GM08714 (cell line): ENCODE results near the gene HSP90B1.

Experiments used
- H3K4me3 ChIP-seq: fragments of 200-500 bp; sonication (Bioruptor generic); 2 replicates; pipeline ENCODE4 v1.5.1; 2014; ENCODE audit warnings: mild to moderate bottlenecking, low read length, inconsistent platforms
- ZNF274 ChIP-seq: IDR thresholded peaks from 2 replicates; pipeline ENCODE4 v1.6.1; 2012; ENCODE audit warnings: mild to moderate bottlenecking, low read depth, low read length

Gene HSP90B1

DNA sequence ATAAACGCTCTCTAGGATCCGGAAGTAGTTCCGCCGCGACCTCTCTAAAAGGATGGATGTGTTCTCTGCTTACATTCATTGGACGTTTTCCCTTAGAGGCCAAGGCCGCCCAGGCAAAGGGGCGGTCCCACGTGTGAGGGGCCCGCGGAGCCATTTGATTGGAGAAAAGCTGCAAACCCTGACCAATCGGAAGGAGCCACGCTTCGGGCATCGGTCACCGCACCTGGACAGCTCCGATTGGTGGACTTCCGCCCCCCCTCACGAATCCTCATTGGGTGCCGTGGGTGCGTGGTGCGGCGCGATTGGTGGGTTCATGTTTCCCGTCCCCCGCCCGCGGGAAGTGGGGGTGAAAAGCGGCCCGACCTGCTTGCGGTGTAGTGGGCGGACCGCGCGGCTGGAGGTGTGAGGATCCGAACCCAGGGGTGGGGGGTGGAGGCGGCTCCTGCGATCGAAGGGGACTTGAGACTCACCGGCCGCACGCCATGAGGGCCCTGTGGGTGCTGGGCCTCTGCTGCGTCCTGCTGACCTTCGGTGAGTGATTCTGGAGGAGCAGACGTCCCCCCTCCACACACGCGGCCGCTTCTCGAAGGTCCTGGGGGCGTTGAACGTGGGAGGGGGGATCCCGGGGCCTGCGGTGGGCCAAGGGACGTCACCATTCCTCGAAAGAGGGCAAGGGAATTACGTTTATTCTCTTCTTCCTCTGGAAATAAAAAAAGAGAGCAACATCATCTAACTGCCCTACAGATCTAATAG lies at the start of gene HSP90B1:
TSS of gene HSP90B1 (plus strand) at position 377 of the 753 bp plus-strand sequence. CDS start at position 483, 106 bp downstream.
- TF ChIP-seq ZNF274, result no peak
- peak within 1 kb of the TSS; percentile 77 for H3K4me3 ChIP-seq

DNA sequence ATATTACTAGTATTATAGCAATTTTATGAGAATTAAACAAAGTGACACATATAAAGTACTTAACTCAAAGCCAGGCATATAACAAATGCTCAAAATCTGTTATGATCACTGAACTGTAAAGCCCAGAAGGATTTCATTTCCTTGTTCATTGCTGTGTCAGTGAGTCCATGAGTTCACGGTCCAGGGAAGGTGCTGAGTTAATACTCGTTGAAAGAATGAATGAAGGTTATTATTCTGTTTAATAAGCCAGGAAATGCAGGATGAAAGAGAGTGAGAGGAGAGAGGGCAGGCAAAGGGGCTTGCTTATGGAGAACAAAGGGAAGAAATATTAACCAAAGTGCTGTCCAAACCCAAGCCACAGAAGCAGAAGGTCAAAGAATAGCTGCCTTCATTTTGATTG lies 48.9 kb upstream of the HSP90B1 start:
- H3K4me3 ChIP-seq, result no peak overlapping the region; the same call in 1 of the 2 replicates
- TF ChIP-seq ZNF274, result no peak

DNA sequence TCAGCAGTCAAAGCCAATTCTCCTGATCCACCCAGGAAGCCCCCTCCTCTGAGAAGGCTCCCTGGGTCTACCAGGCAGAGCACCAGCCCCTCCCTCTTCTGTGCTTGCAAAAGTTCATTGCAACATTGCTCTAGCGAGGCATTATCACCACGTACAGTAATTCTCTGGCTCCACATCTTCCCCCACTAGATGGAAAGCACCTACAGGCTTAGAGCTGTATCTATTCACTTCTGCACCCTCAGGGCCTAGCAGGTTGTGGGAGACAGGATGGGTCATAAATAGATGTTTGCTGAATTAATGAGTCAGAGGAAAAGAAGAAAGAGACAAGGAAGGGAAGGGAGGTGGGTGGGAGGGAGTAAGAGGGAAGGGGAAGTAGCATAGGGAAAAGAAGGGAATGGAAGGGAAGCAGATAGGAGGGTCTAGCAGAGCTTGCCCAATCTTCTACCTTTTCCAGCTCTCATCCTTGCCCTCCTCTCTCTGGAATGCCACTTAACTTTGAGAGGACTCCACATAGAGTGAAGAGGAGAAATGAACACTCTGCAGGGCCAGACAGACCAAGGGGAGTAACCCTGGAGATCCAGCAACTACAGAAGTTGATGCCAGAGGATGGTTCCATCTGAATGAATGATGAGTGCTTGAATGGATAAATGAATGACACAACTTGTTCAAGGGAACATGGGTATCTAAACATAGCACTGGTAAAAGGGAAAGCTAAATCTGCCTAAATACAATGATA lies 47.2 kb upstream of the HSP90B1 start:
- no peak for TF ChIP-seq ZNF274
- H3K4me3 ChIP-seq, result no peak overlapping the region

DNA sequence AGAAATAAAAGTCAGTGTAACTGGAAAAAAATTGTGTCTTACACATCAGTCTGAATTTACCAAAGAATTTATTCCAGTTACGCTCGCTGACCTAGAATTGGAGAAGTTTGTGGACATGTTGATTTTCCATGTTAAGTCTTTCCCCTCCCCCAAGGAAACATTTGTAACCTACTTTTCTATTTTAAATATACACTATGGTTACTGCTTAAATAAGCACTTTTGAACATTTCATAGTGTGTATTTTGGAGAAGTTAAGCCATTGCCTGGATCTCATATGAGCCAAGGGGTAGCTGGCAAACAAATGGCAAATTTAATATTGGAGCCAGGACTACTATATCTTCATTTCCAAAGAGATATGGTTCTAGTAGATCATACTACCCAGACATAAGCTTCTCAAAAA lies 46.3 kb upstream of the HSP90B1 start:
- TF ChIP-seq ZNF274, result no peak

DNA sequence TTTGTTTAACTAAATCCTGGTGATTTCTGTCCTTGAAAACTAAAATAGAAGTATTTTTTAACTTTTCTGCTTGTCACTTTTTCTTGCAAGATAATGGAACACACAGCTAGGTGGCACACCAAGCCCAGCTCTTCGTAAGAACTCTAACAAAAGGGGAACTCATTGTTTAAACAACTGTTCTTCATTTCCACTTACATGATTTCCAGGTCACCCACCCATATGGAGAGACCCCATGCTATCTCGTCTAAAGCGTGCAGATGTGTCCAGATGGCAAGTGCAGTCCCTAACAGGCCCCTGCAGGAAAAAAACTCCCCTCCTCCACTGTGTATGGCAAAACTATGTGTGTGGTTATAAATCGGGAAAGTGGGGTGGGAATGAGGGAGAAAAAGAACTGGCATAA lies 45.9 kb upstream of the HSP90B1 start:
- TF ChIP-seq ZNF274, result no peak
- H3K4me3 ChIP-seq, result no peak overlapping the region

More for the DNA sequence above, 46.3 kb upstream of the HSP90B1 start:
- no peak overlapping the region for H3K4me3 ChIP-seq

DNA sequence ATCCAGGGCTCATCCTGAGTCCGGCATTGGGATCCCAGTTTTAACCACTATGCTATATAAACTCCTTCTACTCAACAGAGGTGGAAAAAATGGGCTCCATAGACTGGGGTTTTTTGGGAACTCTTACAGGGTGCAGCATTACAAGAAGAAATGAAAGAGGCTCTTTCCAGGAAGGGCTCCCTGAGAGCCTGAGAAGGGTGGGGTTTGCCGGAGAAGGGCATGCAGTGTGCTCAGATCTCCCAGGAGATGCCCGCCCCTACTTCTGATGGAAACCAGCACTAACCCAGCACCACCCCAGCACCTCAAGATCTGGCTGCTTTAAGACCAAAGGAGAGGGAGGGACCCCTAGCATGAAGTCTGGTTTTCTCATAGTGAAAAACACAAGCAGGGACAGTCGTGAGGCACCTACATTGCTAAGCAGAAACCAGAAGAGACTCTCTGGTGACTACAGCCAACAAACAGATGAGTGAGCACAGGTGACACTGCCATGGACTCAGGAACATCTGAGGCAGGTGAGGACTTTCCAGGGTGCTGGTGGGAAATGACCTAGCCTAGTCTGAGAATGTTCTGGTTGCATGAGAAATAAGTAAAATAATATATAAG lies 43.9 kb upstream of the HSP90B1 start:
- no peak for TF ChIP-seq ZNF274
- no peak overlapping the region for H3K4me3 ChIP-seq

DNA sequence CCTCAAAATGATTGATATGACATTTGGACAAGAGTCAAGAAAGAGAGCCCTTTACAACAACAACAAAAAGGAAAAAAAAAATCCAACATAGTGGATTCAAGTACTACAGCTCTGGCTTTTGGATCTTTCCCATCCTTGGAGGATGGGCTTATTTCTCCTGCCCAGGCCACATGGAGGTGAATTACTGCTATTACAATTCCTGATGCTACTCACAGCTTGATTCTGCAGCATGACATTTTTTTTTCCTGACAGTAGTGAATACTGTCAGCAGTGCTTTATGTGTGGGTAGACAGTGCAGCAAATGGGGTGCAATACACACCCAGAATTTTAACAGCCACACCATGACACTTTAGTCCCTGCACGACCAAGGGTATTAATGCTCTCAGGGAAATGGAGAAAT lies 42.5 kb upstream of the HSP90B1 start:
- H3K4me3 ChIP-seq, result no peak overlapping the region
- TF ChIP-seq ZNF274, result no peak

DNA sequence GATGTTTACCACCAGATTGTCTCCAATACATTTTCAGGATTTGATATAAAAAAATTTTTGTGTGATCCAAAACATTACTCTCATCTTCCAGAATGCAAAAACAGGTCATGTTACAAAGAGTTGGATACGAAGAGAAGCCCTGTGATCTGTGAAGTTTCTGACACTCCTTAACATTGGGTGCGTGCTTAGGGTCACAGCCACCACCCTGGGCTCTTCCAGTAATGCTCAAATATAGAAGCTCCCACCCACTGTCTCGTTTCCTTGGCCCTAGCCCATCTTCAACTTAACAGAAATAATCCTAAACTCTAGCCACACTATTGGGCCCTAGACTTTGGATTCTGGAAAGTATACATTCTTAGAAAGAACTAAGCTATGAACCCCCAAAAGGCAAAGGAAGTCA lies 32.9 kb upstream of the HSP90B1 start:
- H3K4me3 ChIP-seq, result no peak overlapping the region
- no peak for TF ChIP-seq ZNF274

DNA sequence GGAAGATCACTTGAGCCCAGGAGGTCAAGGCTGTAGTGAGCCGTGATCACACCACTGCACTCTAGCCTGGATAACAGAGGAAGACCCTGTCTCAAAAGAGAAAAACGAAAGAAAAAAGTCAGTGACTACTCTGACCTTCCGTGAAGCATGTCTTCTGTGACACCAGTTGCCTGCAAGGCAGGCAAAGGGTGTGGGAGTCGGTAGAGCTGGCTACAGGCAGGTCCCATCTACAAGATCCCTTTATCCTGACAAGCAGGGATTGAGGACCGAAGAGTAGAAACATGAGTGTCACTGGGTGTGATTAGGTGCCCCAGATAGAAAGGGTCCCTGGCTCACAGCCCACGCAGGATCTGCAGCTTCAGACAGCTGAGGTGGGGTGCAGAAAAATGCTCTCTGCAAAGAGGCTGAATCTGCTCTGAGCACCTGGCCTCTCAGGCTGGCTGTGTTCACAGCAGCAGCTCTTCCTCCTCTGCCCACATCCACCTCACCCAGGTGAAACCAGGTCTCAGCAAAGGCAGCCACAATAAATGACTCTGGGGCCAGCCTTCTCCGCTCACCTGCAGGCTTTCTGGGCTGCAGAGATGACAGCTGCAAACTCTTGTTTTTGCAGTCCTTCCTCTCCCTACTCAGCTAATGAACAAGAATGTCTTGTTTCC lies 28.6 kb upstream of the HSP90B1 start:
- no peak for TF ChIP-seq ZNF274
- H3K4me3 ChIP-seq, result no peak overlapping the region

DNA sequence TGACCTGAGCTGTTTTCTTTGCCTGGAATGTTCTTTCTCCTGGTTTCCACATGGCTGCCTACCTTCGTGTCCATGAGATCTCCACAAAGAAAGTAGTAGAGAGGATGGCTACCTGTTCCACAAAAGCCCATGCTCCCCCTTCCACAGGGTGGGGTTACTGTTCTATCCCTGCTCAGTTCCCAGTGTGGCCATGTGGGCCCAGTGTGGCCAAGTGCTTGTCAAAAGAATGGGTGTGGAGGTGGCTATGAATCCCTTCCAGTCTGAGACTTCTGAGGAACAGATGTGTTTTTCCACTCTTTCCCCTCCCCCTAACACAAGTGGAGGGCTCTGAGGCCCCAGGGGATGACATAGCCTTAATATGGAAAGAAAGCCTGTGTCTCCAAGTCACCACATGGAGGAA lies 26.2 kb upstream of the HSP90B1 start:
- TF ChIP-seq ZNF274, result no peak
- no peak overlapping the region for H3K4me3 ChIP-seq

DNA sequence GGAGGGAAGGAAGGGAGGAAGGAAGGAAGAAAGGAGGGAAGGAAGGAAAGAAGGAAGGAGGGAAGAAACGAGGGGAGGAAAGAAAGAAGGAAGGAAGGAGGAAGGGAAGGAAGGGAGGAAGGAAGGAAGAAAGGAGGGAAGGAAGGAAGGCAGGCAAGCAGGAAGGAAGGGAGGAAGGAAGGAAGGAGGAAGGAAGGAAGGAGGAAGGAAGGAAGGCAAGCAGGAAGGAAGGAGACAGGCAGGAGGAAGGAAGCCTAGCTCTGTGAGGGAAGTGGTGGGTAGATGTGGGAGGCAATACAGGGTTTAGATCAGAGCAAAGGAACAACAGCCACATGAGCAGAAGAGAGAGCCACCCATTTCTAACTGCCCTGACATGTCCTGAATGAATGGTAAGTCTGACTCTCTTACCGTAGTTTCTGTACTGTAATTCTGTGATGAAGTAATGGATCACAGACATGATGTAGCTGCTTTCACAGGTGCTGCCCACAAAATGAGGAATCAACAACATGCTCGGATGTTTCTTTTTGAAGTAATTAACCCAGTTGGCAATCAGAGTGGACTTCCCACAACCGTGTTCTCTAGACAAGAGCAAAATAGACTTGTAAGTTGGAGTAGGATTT lies 24.4 kb upstream of the HSP90B1 start:
- H3K4me3 ChIP-seq, result no peak overlapping the region
- TF ChIP-seq ZNF274, result no peak

DNA sequence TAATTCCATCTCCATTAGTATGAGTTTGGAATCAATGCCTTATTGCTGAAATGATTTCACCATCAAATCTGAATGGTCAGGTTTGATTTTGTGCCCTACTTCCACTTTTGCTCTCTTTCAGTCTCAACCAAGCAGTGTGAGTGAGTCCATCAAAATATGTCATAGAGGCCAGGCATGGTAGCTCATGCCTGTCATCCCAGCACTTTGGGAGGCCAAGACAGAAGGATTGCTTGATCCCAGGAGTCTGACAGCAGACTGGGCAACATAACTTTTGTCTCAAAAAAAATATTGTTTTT lies 22.0 kb upstream of the HSP90B1 start:
- no peak overlapping the region for H3K4me3 ChIP-seq
- no peak for TF ChIP-seq ZNF274

DNA sequence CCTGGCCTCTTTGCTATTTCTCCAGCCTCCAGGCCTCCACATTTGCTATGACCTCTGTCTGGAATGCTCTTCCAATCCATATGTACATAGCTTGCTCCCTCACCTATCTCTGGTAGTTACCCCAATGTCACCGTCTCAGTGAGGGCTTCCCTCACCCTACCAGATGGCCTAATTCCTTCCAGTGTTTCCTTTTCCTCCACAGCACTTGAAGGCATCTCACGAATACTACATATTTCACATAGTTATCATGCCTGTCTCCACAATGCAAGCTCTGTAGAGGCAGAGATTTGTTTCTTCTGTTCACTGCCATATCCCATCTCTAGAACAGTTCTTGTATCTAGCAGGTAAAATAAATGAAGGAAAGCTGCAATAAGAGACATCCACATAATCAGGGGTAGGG lies 21.3 kb upstream of the HSP90B1 start:
- TF ChIP-seq ZNF274, result no peak
- no peak overlapping the region for H3K4me3 ChIP-seq

DNA sequence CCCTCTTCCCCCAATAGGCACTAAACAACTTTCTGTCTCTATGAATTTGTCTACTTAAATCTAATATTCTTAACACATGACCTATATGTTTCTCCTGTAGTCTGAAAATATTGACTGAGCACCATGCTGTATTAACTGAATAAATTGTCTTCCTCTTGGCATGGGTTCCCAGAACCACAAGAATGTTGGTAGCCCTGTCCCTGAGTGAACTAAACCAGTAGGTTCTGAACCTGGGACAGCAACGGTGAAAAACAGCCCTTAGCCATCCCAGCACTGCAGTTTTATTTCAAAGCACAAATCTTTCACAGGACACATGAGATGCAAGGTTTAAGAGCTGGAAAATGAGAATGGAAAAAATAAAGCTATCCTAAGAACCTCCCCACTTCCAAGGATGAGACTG lies 20.4 kb upstream of the HSP90B1 start:
- H3K4me3 ChIP-seq, result no peak overlapping the region
- TF ChIP-seq ZNF274, result no peak

DNA sequence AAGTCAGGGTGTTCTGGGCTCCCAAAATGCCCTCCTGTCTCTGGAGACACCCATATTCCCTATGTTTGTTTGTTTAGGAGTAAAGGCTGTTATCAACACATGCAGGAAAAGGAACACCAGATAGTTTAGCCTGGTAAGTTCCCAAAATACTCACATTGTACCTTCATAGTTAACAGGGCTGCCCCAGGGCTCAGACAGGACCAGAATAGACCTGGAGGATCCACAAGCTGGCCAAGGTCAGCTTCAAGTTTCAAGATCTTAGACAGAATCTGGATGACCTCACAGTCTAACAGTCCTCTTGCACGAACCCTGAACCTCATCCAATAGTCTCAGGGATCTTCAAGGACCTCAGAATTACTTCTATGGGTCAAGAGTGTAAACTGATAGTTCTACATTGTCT lies 18.1 kb upstream of the HSP90B1 start:
- no peak for TF ChIP-seq ZNF274

More for the DNA sequence above, 18.1 kb upstream of the HSP90B1 start:
- H3K4me3 ChIP-seq, result no peak overlapping the region
